Rectal smooth muscle tissue (tissue), 1 donor: ENCODE data around the gene NEUROD1.
"Not testable (repeated sequence)": the region's sequence is repeated elsewhere in the genome, so short reads cannot be mapped to it uniquely, and the experiment has no call there.

ENCODE experiments used
- H3K27ac ChIP-seq: one replicate; pipeline ENCODE4 v1.7.0; 2013; ENCODE audit warnings: low read depth, low read length, inconsistent platforms
- H3K27me3 ChIP-seq: one replicate; pipeline ENCODE4 v1.7.0; 2013; ENCODE audit warnings: low read length; ENCODE audit not compliant: control insufficient read depth, insufficient read depth
- H3K36me3 ChIP-seq: one replicate; pipeline ENCODE4 v1.7.0; 2013; ENCODE audit warnings: low read length; ENCODE audit not compliant: control insufficient read depth, insufficient read depth
- H3K4me1 ChIP-seq: one replicate; pipeline ENCODE4 v1.7.0; 2013; ENCODE audit warnings: low read length; ENCODE audit not compliant: control insufficient read depth, insufficient read depth
- H3K4me3 ChIP-seq: one replicate; pipeline ENCODE4 v1.7.0; 2013; ENCODE audit warnings: low read length
- H3K9ac ChIP-seq: one replicate; pipeline ENCODE4 v1.7.0; 2013; ENCODE audit warnings: low read length

NEUROD1 gene

DNA sequence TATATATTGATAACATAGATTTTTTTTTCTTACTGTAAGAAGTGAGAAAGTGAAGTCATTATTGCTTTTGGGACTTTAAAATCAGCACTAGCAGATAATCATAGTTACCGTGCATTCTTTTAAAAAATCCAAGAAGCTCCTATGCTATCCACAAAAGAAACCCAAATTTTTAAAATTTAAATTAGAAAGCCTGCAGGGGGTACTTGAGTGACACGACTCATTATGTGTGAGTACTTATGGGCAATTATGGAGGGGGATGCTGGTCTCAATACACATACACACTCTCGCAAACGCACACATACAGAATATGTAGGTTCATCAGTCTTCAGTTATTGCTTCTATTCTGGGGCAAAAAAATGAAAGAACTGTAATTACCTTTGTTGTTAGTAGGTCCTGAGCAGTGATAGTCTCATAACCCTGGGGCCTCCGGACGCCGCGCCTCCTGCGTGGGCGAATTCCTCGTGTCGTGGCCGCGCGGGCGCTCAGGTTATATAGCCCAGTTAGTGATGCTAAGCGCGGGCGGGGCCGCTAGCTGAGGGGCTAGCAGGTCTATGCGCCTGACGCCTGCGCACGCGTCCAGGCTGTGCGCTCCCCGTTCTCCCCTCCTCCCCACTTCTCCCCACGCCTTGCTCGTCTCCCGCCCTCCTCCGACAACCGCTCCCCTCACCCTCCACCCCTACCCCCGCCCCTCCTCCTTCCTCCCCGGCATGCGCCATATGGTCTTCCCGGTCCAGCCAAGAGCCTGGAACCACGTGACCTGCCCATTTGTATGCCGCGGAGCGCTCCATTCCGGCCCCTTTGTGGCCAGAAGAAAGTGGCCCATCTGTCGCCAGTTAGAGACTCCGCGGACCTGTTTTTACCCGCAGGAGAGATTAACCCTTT is at the start of gene NEUROD1:
Gene NEUROD1, minus strand, starts transcription at position 463 of the 882 bp plus-strand sequence. CDS start 1,657 bp downstream, outside the sequence.
- Histone ChIP-seq H3K27ac (no peak within 1 kb of the TSS), H3K4me3 (no peak within 1 kb of the TSS), H3K4me1 (no peaks in the 10 kb centered on the region), H3K27me3 (peaks cover 43% of the 10 kb centered on the region), H3K9ac (no peak within 1 kb of the TSS), H3K36me3 (no peaks in the 10 kb centered on the region)

DNA sequence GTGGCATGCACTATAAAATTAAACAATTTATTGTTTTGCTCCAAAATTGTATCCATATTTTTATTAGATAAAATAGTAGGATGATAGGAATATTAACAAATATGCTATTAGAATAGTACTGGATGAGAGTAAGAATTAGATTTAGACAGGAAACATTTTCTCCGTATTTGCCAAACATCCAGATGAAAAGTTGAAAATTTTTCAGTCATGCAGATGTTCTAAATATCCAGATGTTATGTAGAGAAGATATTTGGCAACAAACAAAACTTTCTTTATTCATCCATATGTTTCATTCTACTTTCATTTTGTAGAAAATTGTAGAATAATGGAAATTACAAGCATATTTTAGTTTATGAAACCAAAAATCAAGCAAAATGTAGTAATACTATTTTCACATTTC is 45.2 kb upstream of the NEUROD1 start:
- no peak overlapping the region for H3K9ac ChIP-seq
- no peaks in the 10 kb centered on the region for H3K27me3 ChIP-seq
- H3K27ac ChIP-seq = no peak overlapping the region
- no peaks in the 10 kb centered on the region for H3K36me3 ChIP-seq
- H3K4me3 ChIP-seq = no peak overlapping the region
- no peaks in the 10 kb centered on the region for H3K4me1 ChIP-seq

DNA sequence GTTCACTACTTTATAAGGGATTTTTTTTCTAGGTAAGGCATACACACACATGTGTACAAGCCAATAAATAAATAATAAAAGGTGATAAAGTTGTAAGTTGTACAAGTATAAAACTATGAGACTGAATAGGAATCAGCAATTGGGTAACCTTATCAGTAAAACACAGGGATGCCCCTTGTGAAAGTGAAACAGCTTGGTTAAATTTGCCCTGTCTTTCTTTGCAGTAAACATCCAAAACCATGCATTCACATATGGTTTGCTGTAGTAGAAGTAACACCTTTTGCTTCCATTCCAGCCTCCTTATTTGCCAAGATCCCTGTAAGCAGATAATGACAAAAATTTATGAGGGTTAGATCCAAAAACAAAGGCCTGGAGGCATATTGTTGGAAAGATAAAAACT is 44.3 kb upstream of the NEUROD1 start:
- Histone ChIP-seq H3K4me3 (no peak overlapping the region), H3K4me1 (no peaks in the 10 kb centered on the region), H3K36me3 (no peaks in the 10 kb centered on the region), H3K27me3 (no peaks in the 10 kb centered on the region), H3K9ac (no peak overlapping the region), H3K27ac (no peak overlapping the region)

DNA sequence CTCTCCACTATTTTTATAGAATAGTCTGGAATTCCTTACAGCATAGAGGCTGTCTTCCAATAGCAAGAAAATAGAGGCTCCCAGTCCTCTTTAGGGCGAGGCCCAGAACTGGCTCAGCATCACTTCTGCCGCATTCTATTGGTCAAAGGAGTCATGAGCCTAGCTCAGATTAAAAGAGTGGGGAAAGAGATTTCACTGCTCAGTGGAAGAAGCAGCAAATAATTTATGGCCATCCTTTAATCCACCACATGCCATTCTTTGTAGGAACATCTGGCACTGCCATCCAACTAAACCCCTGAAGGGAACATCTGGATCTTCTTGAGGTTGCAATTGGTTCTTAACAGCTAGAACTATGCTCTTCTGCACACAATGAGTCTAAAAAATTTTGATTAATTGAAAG is 43.4 kb upstream of the NEUROD1 start:
- H3K27me3 ChIP-seq = no peaks in the 10 kb centered on the region
- H3K27ac ChIP-seq = no peak overlapping the region
- H3K4me3 ChIP-seq = no peak overlapping the region
- H3K4me1 ChIP-seq = no peaks in the 10 kb centered on the region
- H3K9ac ChIP-seq = no peak overlapping the region
- no peaks in the 10 kb centered on the region for H3K36me3 ChIP-seq

DNA sequence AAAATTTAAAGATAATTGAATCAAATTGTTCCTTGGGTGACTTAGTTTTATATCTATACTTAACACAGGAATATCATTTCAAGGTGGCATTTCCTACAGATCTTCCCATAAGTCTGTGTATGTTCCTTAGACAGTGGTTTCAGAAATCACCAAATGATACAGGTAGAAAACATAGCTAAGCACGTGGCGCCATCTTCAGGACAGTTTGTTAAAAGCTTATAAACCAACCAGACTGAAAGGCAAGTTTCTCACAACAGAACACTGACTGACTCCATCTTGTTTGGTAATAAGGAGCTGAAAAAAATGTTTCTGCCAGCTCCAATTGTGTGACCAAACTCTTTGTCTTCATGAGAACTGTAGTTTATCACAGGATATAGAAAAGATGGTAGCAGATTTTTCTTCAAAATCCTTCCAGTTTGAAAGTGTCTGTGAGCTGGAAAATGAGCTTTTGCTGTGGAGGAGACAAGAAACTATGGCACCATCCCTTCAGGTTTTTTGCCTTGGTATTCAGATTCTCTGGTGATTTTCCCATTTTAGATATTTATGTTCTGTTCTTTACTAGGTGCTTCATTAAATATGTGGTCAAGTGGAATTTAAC is 34.8 kb upstream of the NEUROD1 start:
- H3K36me3 ChIP-seq = no peaks in the 10 kb centered on the region
- no peaks in the 10 kb centered on the region for H3K27me3 ChIP-seq
- no peak overlapping the region for H3K27ac ChIP-seq
- no peak overlapping the region for H3K9ac ChIP-seq
- no peaks in the 10 kb centered on the region for H3K4me1 ChIP-seq
- H3K4me3 ChIP-seq = no peak overlapping the region

DNA sequence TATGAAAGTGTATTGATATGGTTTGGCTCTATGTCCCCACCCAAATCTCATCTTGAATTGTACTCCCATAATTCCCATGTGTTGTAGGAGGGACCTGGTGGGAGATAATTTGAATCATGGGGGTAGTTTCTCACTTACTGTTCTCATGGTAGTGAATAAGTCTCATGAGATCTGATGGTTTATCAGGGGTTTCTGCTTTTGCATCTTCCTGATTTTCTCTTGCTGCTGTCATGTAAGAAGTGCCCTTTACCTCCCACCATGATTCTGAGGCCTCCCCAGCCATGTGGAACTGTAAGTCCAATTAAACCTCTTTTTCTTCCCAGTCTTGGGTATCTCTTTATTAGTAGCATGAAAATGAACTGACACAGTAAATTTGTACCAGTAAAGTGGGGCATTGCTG is 30.7 kb upstream of the NEUROD1 start:
- H3K4me1 ChIP-seq, H3K36me3 ChIP-seq, H3K27me3 ChIP-seq, H3K4me3 ChIP-seq, H3K27ac ChIP-seq, H3K9ac ChIP-seq: not testable (repeated sequence)

DNA sequence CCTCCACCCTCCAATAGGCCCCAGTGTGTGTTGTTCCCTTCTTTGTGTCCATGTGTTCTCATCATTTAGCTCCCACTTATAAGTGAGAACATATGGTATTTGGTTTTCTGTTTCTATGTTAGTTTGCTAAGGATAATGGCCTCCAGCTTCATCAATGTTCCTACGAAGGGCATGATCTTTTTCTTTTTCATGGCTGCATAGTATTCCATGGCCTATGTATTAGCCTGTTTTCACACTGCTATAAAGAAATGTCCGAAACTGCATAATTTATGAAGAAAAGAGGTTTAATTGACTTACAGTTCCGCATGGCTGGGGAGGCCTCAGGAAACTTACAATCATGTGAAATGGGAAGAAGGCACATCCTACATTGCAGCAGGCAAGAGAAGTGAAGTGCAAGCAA is 22.2 kb upstream of the NEUROD1 start:
- H3K27ac ChIP-seq, H3K36me3 ChIP-seq, H3K4me3 ChIP-seq, H3K9ac ChIP-seq, H3K27me3 ChIP-seq, H3K4me1 ChIP-seq: not testable (repeated sequence)

DNA sequence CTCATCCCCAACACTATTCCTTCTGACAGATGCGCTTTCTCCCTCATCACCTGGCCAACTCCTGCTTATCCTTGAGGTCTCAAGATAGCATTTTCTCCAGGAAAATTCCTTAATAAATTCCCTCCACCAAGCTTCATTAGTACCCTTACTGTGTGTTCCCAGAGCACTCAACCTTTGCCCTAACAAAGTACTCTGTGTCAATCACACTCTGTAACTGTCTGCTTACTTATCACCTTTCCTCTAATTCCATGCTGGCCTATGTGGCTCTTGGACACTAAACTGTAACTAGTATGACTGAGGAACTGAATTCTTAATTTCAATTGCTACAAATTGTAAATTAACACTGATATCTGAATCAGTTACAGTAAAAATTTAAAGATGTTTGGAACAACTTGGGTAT is 17.9 kb upstream of the NEUROD1 start:
- H3K4me1 ChIP-seq = no peaks in the 10 kb centered on the region
- no peaks in the 10 kb centered on the region for H3K36me3 ChIP-seq
- H3K27me3 ChIP-seq = no peaks in the 10 kb centered on the region
- H3K9ac ChIP-seq = no peak overlapping the region
- H3K27ac ChIP-seq = no peak overlapping the region
- H3K4me3 ChIP-seq = no peak overlapping the region

DNA sequence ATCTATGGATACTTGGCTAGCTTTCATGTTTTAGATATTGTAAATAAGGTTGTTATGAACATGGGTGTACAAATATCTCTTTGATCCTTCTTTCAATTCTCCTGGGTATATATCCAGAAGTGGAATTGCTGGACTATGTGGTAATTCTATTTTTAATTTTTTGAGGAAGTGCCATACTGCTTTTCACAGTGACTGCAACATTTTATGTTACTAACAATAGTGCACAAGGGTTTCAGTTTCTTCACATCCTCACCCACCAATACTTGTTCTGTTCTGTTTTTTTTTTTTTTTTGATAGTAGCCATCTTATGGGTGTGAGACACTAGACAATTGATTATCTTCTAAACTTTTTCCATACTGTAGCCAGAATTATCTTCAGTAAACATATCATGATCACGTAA is 17.3 kb upstream of the NEUROD1 start:
- Histone ChIP-seq H3K9ac (no peak overlapping the region), H3K4me1 (no peaks in the 10 kb centered on the region), H3K4me3 (no peak overlapping the region), H3K27me3 (no peaks in the 10 kb centered on the region), H3K36me3 (no peaks in the 10 kb centered on the region), H3K27ac (no peak overlapping the region)

DNA sequence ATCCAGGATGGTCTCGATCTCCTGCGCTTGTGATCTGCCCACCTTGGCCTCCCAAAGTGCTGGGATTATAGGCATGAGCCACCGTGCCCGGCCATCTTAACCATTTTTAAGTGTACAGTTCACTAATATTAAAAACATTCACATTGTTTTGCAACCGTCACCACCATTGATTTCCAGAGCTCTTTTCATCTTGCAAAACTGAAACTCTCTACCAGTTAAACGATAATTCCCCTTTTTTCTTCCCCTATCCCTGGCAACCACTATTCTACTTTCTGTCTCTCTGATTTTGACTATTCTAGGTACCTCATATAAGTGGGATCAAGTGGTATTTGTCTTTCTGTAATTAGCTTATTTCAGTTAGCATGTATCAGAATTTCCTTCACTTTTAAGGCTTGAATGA is 16.8 kb upstream of the NEUROD1 start:
- no peaks in the 10 kb centered on the region for H3K4me1 ChIP-seq
- H3K27me3 ChIP-seq = no peaks in the 10 kb centered on the region
- H3K36me3 ChIP-seq = no peaks in the 10 kb centered on the region
- H3K4me3 ChIP-seq = no peak overlapping the region
- H3K27ac ChIP-seq = no peak overlapping the region
- H3K9ac ChIP-seq = no peak overlapping the region

DNA sequence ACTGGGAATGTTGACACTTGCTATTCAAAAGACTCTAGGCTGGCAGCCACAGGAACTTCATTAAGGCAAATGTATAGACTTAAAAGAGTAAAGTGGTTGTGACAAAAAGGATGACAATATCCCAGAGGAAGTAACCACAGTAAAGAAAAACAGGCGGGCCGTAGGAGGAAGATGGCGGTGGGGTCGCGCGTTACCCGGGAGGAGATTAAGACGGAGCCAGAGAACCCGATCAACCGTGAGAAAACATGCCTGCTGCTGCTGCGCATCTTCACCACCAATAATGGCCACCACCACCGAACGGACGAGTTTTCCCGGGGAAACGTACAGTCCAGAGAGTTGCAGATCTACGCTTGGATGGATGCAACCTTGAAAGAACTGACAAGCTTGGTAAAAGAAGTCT is 14.0 kb upstream of the NEUROD1 start:
- no peaks in the 10 kb centered on the region for H3K4me1 ChIP-seq
- no peaks in the 10 kb centered on the region for H3K36me3 ChIP-seq
- H3K4me3 ChIP-seq = no peak overlapping the region
- no peaks in the 10 kb centered on the region for H3K27me3 ChIP-seq
- H3K27ac ChIP-seq = no peak overlapping the region
- H3K9ac ChIP-seq = no peak overlapping the region

DNA sequence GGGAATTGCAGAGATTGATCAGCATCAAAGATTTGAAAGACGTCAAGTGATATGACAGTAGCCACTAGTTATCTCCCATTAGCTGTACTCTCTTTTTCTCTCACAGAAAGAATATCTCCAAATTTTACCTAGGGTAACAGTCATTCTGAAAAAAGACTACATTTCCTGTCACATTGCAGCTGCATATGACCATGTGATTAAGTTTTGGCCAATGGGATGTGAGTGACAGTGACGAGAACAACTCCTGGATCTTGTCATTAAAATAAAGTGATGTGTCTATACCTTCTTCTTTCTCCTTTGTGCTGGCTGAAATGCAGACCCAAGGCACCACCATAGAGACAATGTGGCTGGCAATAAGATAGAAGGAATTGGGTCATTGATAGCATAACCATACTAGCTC is 10.5 kb upstream of the NEUROD1 start:
- Histone ChIP-seq H3K4me3 (no peak overlapping the region), H3K36me3 (no peaks in the 10 kb centered on the region), H3K27me3 (no peaks in the 10 kb centered on the region), H3K4me1 (no peaks in the 10 kb centered on the region), H3K27ac (no peak overlapping the region), H3K9ac (no peak overlapping the region)
